ENCODE measurements around the gene COL6A1.

Gene COL6A1

GRCh38 chr21:46006547-46007491 lies 25.2 kb downstream of the COL6A1 start:
- DNase-seq, result no peak

GRCh38 chr21:46007492-46007868 lies 25.9 kb downstream of the COL6A1 start:
- no peak for DNase-seq

GRCh38 chr21:46008893-46009621 lies 27.5 kb downstream of the COL6A1 start:
- no peak for DNase-seq

GRCh38 chr21:46009951-46010705 lies 28.6 kb downstream of the COL6A1 start:
- no peak for DNase-seq

GRCh38 chr21:46011267-46011967 lies 29.8 kb downstream of the COL6A1 start:
- no peak for DNase-seq

GRCh38 chr21:46012154-46012553 lies 30.6 kb downstream of the COL6A1 start:
- DNase-seq, result no peak

- no peak for DNase-seq
Measured at GRCh38 chr21:46014828-46015227, 33.3 kb downstream of the COL6A1 start.

GRCh38 chr21:46017148-46017547 lies 35.6 kb downstream of the COL6A1 start:
- DNase-seq, result no peak

- DNase-seq, result no peak
Measured at GRCh38 chr21:46017695-46018094, 36.1 kb downstream of the COL6A1 start.

GRCh38 chr21:46018615-46019014 lies 37.0 kb downstream of the COL6A1 start:
- no peak for DNase-seq

GRCh38 chr21:46020581-46020980 lies 39.0 kb downstream of the COL6A1 start:
- no peak for DNase-seq

GRCh38 chr21:46021398-46021797 lies 39.8 kb downstream of the COL6A1 start:
- no peak for DNase-seq

- no peak for DNase-seq
Measured at GRCh38 chr21:46021978-46022544, 40.5 kb downstream of the COL6A1 start.

- no peak for DNase-seq
Measured at GRCh38 chr21:46022551-46023525, 41.3 kb downstream of the COL6A1 start.

- DNase-seq, result no peak
Measured at GRCh38 chr21:46023555-46023954, 42.0 kb downstream of the COL6A1 start.

GRCh38 chr21:46024141-46024540 lies 42.6 kb downstream of the COL6A1 start:
- no peak for DNase-seq

GRCh38 chr21:46025113-46025770 lies 43.7 kb downstream of the COL6A1 start:
- no peak for DNase-seq

GRCh38 chr21:46027851-46028493 lies 46.4 kb downstream of the COL6A1 start:
- DNase-seq, result no peak

- no peak for DNase-seq
Measured at GRCh38 chr21:46028573-46029091, 47.1 kb downstream of the COL6A1 start.
